Panc1 (cell line): ENCODE data around the gene MEIS1.

Experiments used
- POLR2AphosphoS5 ChIP-seq: IDR thresholded peaks from 2 replicates; pipeline ENCODE4 v1.6.1; 2012; ENCODE audit warnings: mild to moderate bottlenecking, low read depth, low read length, moderate library complexity
- TCF7L2 ChIP-seq: IDR thresholded peaks from 2 replicates; pipeline ENCODE4 v1.6.1; 2011; ENCODE audit warnings: mild to moderate bottlenecking, low read depth, low read length, inconsistent platforms
- TF ChIP-seq, protein P1 (sequence below): fragments of 450-650 bp; IDR thresholded peaks from 2 replicates; pipeline ENCODE4 v1.5.1; 2017; ENCODE audit warnings: mild to moderate bottlenecking
- TF ChIP-seq, protein P2 (sequence below), 2 experiments: IDR thresholded peaks; 2 replicates each; pipeline ENCODE4 v1.6.1; 2011 to 2012; ENCODE audit warnings: low read depth in 2 of 2, control low read depth in 1 of 2, low read length in 1 of 2, mild to moderate bottlenecking in 1 of 2, moderate library complexity in 1 of 2; ENCODE audit not compliant: insufficient read depth in 1 of 2

DNA sequence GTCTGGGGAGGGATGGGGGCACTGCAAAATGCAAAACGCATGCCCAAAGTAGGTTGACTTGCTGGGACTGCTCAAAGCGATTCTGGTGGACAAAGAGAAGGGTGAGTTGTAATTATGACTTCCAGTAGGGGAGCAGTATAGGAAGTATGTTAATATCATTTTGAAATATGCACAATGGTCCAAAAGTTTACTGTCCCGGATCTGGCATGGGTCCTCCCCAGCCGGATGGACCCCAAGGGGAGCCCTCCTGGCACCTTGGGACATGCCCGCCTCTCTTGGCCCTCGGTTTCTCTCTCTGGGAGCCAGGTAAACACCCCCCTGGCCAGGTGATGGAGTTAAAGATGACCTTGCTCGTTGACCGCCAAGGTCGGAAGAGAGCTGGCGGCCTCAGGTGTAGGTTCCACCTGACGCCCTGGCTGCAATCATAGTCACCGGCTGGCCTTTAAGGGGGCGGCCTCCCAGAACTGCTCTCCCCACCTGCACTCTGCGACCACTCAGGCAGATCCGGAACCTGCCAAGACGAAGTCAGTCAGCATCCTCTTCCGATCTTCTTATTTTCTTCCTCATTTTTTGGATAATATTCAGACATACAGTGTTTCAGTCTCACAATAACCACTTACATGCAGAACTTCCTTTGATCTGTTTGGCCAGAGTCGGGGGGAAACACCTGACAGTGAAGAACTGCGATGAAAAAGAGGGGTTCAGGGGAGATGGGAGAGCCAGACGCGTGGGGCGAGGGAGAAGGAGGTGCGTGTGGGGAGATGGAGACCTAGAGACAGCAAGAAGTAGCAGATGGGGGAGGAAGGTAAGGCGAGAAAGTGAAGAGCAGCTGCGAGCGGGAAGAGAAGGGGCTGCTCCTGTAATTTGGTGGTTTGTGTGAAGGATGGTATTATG lies 148.3 kb downstream of the MEIS1 start:
- TF ChIP-seq, protein P1, sequence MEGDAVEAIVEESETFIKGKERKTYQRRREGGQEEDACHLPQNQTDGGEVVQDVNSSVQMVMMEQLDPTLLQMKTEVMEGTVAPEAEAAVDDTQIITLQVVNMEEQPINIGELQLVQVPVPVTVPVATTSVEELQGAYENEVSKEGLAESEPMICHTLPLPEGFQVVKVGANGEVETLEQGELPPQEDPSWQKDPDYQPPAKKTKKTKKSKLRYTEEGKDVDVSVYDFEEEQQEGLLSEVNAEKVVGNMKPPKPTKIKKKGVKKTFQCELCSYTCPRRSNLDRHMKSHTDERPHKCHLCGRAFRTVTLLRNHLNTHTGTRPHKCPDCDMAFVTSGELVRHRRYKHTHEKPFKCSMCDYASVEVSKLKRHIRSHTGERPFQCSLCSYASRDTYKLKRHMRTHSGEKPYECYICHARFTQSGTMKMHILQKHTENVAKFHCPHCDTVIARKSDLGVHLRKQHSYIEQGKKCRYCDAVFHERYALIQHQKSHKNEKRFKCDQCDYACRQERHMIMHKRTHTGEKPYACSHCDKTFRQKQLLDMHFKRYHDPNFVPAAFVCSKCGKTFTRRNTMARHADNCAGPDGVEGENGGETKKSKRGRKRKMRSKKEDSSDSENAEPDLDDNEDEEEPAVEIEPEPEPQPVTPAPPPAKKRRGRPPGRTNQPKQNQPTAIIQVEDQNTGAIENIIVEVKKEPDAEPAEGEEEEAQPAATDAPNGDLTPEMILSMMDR, result no peak
- TF ChIP-seq POLR2AphosphoS5 (no peak), TCF7L2 (no peak)
- TF ChIP-seq, protein P2, sequence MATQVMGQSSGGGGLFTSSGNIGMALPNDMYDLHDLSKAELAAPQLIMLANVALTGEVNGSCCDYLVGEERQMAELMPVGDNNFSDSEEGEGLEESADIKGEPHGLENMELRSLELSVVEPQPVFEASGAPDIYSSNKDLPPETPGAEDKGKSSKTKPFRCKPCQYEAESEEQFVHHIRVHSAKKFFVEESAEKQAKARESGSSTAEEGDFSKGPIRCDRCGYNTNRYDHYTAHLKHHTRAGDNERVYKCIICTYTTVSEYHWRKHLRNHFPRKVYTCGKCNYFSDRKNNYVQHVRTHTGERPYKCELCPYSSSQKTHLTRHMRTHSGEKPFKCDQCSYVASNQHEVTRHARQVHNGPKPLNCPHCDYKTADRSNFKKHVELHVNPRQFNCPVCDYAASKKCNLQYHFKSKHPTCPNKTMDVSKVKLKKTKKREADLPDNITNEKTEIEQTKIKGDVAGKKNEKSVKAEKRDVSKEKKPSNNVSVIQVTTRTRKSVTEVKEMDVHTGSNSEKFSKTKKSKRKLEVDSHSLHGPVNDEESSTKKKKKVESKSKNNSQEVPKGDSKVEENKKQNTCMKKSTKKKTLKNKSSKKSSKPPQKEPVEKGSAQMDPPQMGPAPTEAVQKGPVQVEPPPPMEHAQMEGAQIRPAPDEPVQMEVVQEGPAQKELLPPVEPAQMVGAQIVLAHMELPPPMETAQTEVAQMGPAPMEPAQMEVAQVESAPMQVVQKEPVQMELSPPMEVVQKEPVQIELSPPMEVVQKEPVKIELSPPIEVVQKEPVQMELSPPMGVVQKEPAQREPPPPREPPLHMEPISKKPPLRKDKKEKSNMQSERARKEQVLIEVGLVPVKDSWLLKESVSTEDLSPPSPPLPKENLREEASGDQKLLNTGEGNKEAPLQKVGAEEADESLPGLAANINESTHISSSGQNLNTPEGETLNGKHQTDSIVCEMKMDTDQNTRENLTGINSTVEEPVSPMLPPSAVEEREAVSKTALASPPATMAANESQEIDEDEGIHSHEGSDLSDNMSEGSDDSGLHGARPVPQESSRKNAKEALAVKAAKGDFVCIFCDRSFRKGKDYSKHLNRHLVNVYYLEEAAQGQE (IDR thresholded peaks at IDR 0.05; ENCODE audit: insufficient read depth in 1 of 2, low read depth in 2 of 2, low read length in 1 of 2), result no peak
